Osteocyte (in vitro differentiated cells): ENCODE measurements around the gene CCNT1. TPM values are rescaled to one million over a fixed set of nuclear protein-coding genes. Genes with fewer than 3 reads are reported as not detected.
"Not testable (repeated sequence)": the region's sequence is repeated elsewhere in the genome, so short reads cannot be mapped to it uniquely, and the experiment has no call there.

ENCODE experiments used
- DNase-seq: peaks from one replicate; pipeline ENCODE4 v3.0.0; 2021; ENCODE audit warnings: mixed read lengths; ENCODE audit not compliant: unreplicated experiment; ENCODE audit errors: extremely low spot score
- H3K27ac Mint-ChIP-seq: one replicate; pipeline ENCODE4 v1.8.0; 2021; ENCODE audit warnings: mild to moderate bottlenecking, mixed read lengths; ENCODE audit not compliant: unreplicated experiment
- H3K27me3 Mint-ChIP-seq: one replicate; pipeline ENCODE4 v1.8.0; 2021; ENCODE audit warnings: mixed read lengths; ENCODE audit not compliant: unreplicated experiment
- H3K36me3 Mint-ChIP-seq: one replicate; pipeline ENCODE4 v1.8.0; 2021; ENCODE audit warnings: mixed read lengths; ENCODE audit not compliant: unreplicated experiment
- H3K4me1 Mint-ChIP-seq: one replicate; pipeline ENCODE4 v1.8.0; 2021; ENCODE audit warnings: mixed read lengths; ENCODE audit not compliant: unreplicated experiment
- H3K4me3 Mint-ChIP-seq: one replicate; pipeline ENCODE4 v1.8.0; 2021; ENCODE audit warnings: mild to moderate bottlenecking, moderate library complexity, mixed read lengths; ENCODE audit not compliant: unreplicated experiment
- H3K9me3 Mint-ChIP-seq: one replicate; pipeline ENCODE4 v1.8.0; 2021; ENCODE audit warnings: mixed read lengths; ENCODE audit not compliant: unreplicated experiment
- total RNA-seq: library from RNA; stranded (reverse); gene quantifications from 2 replicates; pipeline ENCODE4 v1.2.1, GENCODE V29; 2021
- TF ChIP-seq, protein P1 (sequence below): fragments of 200-600 bp; sonication (generic); IDR thresholded peaks from 2 replicates; pipeline ENCODE4 v1.5.0; 2021; ENCODE audit warnings: antibody characterized with exemption, mild to moderate bottlenecking, moderate library complexity

Gene CCNT1
- total RNA-seq, 1 donor from 2014 or later = 33.8 TPM

DNA sequence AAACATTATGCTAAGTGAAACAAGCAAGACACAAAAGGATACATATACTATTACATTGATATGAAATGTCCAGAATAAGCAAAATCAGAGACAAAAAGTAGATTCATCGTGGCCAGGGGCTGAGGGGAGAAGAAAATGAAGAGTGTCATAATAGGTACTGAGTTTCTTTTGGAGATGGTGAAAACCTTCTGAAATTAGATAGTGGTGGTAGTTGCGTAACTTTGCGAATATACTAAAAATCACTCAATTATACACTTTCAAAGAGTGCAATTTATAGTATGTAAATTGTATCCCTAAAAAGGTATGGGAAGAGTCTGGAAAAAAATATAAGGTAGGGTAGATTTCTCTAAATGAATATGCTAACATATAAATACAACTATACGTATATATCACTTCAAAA lies 56.6 kb downstream of the CCNT1 start:
- Mint-ChIP-seq H3K4me3 (no peak overlapping the region), H3K9me3 (no peaks in the 10 kb centered on the region), H3K27ac (no peak overlapping the region), H3K4me1 (no peaks in the 10 kb centered on the region), H3K36me3 (peaks cover 35% of the 10 kb centered on the region), H3K27me3 (no peaks in the 10 kb centered on the region)
- TF ChIP-seq, protein P1, sequence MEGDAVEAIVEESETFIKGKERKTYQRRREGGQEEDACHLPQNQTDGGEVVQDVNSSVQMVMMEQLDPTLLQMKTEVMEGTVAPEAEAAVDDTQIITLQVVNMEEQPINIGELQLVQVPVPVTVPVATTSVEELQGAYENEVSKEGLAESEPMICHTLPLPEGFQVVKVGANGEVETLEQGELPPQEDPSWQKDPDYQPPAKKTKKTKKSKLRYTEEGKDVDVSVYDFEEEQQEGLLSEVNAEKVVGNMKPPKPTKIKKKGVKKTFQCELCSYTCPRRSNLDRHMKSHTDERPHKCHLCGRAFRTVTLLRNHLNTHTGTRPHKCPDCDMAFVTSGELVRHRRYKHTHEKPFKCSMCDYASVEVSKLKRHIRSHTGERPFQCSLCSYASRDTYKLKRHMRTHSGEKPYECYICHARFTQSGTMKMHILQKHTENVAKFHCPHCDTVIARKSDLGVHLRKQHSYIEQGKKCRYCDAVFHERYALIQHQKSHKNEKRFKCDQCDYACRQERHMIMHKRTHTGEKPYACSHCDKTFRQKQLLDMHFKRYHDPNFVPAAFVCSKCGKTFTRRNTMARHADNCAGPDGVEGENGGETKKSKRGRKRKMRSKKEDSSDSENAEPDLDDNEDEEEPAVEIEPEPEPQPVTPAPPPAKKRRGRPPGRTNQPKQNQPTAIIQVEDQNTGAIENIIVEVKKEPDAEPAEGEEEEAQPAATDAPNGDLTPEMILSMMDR = no peak
- DNase-seq = no peak

DNA sequence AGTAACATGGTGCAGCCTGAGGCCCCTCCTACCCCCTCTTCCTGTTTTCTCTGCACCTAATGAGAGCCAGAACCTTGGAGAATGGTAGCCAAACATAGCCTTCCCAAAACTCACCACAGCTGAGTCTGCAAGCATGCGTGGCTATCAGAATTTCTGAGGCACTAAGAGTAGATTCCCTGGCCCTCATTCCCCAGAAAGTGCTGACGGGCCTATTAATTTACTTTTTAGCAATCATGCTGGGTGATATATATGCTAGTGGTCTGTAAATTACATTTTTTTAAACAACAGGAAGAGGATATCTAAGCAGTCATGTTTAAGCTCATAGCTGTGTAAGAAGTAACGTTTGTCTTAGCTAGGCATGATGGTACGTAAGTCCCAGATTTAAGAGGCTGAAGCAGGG lies 64.8 kb downstream of the CCNT1 start:
- no peaks in the 10 kb centered on the region for H3K4me1 Mint-ChIP-seq
- DNase-seq = no peak
- TF ChIP-seq, protein P1 = no peak
- H3K36me3 Mint-ChIP-seq = peaks cover 26% of the 10 kb centered on the region
- no peaks in the 10 kb centered on the region for H3K27me3 Mint-ChIP-seq
- H3K9me3 Mint-ChIP-seq = no peaks in the 10 kb centered on the region
- H3K27ac Mint-ChIP-seq = no peak overlapping the region
- H3K4me3 Mint-ChIP-seq = no peak overlapping the region

DNA sequence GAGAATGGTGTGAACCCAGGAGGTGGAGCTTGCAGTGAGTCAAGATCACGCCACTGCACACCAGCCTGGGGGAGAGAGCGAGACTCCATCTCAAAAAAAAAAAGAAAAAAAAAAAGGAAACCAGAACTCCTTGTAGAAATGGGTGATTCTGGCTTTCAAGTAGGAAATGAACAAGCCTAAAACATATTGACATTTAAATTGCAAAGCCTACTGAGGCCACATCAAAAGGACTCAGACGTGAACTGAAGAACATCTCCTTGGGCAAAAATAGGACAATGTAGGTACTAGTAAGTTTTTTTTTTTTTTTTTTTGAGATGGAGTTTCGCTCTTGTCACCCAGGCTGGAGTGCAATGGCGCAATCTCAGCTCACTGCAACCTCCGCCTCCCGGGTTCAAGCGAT lies 71.2 kb downstream of the CCNT1 start:
- not testable (repeated sequence) for H3K4me1 Mint-ChIP-seq, H3K27ac Mint-ChIP-seq, DNase-seq, H3K4me3 Mint-ChIP-seq, H3K27me3 Mint-ChIP-seq, H3K9me3 Mint-ChIP-seq
- peaks cover 27% of the 10 kb centered on the region for H3K36me3 Mint-ChIP-seq

DNA sequence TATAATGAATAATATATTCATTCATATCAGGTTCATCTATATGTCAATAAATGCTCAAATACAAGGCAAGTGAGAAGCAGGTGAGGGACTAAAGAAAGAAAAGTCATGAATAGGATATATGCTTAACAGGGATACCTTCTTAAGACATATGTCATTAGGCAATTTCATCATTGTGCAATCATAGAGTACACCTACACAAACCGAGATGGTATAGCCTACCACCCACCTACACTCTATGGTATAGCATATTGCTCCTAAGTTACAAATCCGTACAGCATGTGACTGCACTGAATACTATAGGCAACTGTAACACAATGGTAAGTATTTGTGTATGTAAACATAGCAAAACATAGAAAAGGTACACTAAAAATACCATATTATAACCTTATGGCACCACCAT lies 73.5 kb downstream of the CCNT1 start:
- peaks cover 26% of the 10 kb centered on the region for H3K36me3 Mint-ChIP-seq
- H3K9me3 Mint-ChIP-seq = no peaks in the 10 kb centered on the region

DNA sequence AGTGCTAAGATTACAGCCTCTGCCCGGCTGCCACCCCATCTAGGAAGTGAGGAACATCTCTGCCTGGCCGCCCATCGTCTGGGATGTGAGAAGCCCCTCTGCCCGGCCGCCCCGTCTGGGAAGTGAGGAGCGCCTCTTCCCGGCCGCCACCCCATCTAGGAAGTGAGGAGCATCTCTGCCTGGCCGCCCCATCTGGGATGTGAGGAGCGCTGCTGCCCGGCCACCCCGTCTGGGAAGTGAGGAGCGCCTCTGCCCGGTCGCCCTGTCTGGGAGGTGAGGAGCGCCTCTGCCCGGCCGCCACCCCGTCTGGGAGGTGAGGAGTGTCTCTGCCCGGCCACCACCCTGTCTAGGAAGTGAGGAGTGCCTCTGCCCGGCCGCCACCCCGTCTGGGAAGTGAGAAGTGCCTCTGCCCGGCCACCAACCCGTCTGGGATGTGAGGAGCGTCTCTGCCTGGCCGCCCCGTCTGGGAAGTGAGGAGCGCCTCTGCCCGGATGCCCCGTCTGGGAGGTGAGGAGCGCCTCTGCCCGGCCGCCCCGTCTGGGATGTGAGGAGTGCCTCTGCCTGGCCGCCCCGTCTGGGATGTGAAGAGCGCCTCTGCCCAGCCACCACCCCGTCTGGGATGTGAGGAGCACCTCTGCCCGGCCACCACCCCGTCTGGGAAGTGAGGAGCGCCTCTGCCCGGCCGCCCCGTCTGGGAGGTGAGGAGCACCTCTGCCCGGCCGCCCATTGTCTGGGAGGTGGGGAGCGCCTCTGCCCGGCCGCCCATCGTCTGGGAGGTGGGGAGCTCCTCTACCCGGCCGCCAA lies 74.6 kb downstream of the CCNT1 start:
- not testable (repeated sequence) for H3K4me1 Mint-ChIP-seq, H3K9me3 Mint-ChIP-seq, H3K27ac Mint-ChIP-seq, DNase-seq, H3K4me3 Mint-ChIP-seq, H3K27me3 Mint-ChIP-seq
- H3K36me3 Mint-ChIP-seq = peaks cover 23% of the 10 kb centered on the region

More for the DNA sequence above, 73.5 kb downstream of the CCNT1 start:
- H3K27ac Mint-ChIP-seq = no peak overlapping the region
- H3K4me3 Mint-ChIP-seq = no peak overlapping the region
- no peaks in the 10 kb centered on the region for H3K4me1 Mint-ChIP-seq
- H3K27me3 Mint-ChIP-seq = no peaks in the 10 kb centered on the region
- TF ChIP-seq, protein P1 = no peak
- no peak for DNase-seq

DNA sequence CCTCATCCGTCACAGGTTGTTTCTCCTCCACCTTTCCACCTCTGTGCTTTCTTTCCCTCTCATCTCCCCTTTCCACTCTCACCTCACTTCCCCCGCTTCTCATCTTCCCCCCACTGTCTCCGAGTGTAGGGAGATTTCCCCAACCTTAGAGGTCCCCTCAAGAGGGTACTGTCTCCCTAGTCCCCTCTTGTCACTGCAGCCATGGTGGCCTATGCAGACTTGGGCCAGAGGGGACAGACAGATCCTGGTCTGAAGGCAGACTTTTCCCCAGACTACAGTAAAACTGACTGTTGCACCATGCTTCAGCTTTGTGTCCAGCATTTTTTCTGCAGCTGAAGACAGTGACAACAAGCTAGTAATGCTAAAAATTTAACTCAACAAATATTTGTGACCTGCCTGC lies 75.7 kb downstream of the CCNT1 start:
- H3K27me3 Mint-ChIP-seq = no peaks in the 10 kb centered on the region
- peaks cover 15% of the 10 kb centered on the region for H3K36me3 Mint-ChIP-seq
- TF ChIP-seq, protein P1 = no peak
- no peak for DNase-seq
- no peak overlapping the region for H3K27ac Mint-ChIP-seq
- no peaks in the 10 kb centered on the region for H3K9me3 Mint-ChIP-seq
- H3K4me3 Mint-ChIP-seq = no peak overlapping the region
- H3K4me1 Mint-ChIP-seq = no peaks in the 10 kb centered on the region
